Lower leg skin (tissue), 4 donors: ENCODE data around the gene TBXT. TPM values are rescaled to one million over a fixed set of nuclear protein-coding genes. Genes with fewer than 3 reads are reported as not detected.

Source experiments
- DNase-seq, 2 donors: peaks; one replicate each; pipeline ENCODE4 v3.0.0-alpha.2; 2019; ENCODE audit warnings: low spot score in 2 of 2
- H3K4me3 ChIP-seq: fragments of 200-600 bp; sonication (generic); 2 replicates; pipeline ENCODE4 v1.5.1; 2017; ENCODE audit warnings: mild to moderate bottlenecking, low read depth; ENCODE audit not compliant: poor library complexity, severe bottlenecking
- POLR2A ChIP-seq, 2 donors: fragments of 450-650 bp; IDR thresholded peaks; one replicate each; pipeline ENCODE4 v1.6.1; 2016 to 2017; ENCODE audit warnings: antibody characterized with exemption in 2 of 2, mild to moderate bottlenecking in 1 of 2, moderate library complexity in 1 of 2
- WGBS, 2 donors: methylation state at CpG; one replicate each; pipeline ENCODE4 v1.1.5; 2018; 5-methylcytosine and 5-hydroxymethylcytosine counted together
- intact Hi-C: fragments of 100-400 bp; cut with DNase I; formaldehyde crosslinking; loops from one replicate; pipeline ENCODE4 v1.15.0; 2023; ENCODE audit warnings: low total_unique reads
- total RNA-seq, 4 donors: library from RNA; depleted of rRNA; stranded (reverse); fragments of >200 nt; gene quantifications; one replicate each; pipeline ENCODE4 v1.1.0, GENCODE V29; 2016
- TF ChIP-seq, protein P1 (sequence below), 3 donors: fragments of 450-650 bp; IDR thresholded peaks; one replicate each; pipeline ENCODE4 v1.5.1; 2016; ENCODE audit warnings: antibody characterized with exemption in 3 of 3, mild to moderate bottlenecking in 3 of 3, moderate library complexity in 2 of 3

Gene TBXT
- total RNA-seq, 4 donors from 2014 or later = not detected

DNA sequence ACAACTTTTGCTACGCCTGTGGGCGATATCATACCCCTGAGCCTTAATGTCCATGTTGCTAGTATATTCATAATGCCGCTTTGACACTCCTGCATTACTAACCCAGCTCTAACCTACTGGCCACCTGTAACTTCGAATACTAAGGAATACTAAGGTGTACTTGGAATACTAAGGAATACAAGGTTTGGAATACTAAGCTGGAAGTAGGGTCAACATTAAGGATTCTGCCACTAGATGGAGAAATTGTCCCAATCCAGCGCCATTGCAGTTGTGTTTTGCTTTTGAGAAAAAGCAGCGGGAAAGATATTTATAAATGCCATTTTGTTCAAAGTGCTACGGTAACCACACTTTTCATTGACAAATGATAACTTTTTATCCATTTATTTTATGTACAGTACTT is 10.7 kb downstream of the TBXT start:
- no peak for DNase-seq
- 38 to 49% methylated on average over 7 of the region's 7 CpGs for WGBS, 2 donors
- intact Hi-C loops = no loop called here
- TF ChIP-seq POLR2A (IDR thresholded peaks at IDR 0.05) = no peak
- TF ChIP-seq, protein P1, sequence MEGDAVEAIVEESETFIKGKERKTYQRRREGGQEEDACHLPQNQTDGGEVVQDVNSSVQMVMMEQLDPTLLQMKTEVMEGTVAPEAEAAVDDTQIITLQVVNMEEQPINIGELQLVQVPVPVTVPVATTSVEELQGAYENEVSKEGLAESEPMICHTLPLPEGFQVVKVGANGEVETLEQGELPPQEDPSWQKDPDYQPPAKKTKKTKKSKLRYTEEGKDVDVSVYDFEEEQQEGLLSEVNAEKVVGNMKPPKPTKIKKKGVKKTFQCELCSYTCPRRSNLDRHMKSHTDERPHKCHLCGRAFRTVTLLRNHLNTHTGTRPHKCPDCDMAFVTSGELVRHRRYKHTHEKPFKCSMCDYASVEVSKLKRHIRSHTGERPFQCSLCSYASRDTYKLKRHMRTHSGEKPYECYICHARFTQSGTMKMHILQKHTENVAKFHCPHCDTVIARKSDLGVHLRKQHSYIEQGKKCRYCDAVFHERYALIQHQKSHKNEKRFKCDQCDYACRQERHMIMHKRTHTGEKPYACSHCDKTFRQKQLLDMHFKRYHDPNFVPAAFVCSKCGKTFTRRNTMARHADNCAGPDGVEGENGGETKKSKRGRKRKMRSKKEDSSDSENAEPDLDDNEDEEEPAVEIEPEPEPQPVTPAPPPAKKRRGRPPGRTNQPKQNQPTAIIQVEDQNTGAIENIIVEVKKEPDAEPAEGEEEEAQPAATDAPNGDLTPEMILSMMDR (IDR thresholded peaks at IDR 0.05) = no peak
- H3K4me3 ChIP-seq = no peak overlapping the region

DNA sequence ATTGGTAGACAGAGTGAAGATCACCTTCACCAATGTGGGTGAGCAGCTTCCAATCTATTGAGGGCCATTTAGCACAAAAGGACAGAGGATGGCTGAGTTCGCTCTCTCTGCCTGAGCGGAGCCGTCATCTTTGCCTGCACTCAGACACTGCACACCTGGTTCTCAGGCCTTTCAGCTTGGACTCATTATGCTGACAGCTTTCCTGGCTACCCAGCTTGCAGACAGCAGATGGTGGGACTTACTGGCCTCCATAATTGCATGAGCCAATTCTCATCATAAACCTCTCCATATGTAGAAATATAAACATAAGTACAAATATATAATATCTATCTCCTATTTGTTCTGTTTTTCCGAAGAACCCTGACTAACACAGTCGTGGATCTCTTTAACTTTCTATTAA is 13.7 kb downstream of the TBXT start:
- TF ChIP-seq POLR2A (IDR thresholded peaks at IDR 0.05) = no peak
- no peak for DNase-seq
- 56 to 67% methylated on average over 5 of the region's 5 CpGs for WGBS, 2 donors
- intact Hi-C loops = no loop called here
- H3K4me3 ChIP-seq = no peak overlapping the region

DNA sequence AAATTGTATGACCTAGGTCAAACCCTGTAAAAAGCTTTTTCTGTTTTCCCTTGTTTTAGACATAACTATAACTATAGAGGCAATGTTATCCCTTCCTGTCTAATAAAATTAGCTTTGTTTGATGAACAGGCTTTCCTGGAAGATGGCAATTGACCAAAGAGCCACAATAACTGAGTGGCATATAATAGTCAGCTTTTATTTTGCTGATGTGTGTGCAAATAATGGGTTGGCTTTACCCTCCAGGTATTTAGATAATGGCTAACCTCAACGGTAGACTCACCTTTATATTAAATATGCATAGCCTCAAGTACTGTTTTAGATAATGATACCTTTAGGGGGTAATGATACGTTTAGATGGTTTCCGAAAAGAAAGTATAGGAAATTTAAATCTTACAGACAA is 15.0 kb downstream of the TBXT start:
- intact Hi-C loops = no loop called here
- 54 to 69% methylated on average over 3 of the region's 3 CpGs for WGBS, 2 donors
- no peak overlapping the region for H3K4me3 ChIP-seq
- DNase-seq = no peak
- no peak for TF ChIP-seq POLR2A (IDR thresholded peaks at IDR 0.05)
- TF ChIP-seq, protein P1 (IDR thresholded peaks at IDR 0.05) = no peak

DNA sequence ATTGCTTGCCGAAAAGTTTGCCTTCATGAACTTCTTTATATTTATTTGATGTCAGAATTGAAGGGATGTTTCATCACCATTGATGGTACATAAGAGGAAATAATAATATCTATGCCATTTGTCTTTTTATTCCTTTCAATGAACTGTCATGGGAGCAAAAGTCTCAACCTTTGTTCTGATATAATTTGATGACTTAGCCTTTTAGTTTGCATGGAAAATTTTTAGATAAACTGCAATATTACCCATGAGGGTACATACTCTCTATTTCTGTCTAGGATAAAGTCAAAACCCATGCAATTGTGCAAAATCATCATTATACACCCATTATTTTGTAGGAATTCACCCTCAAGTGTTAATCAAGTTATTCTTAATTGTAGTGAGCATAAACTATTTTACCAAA is 15.9 kb downstream of the TBXT start:
- H3K4me3 ChIP-seq = no peak overlapping the region
- TF ChIP-seq, protein P1 (IDR thresholded peaks at IDR 0.05) = no peak
- no peak for TF ChIP-seq POLR2A (IDR thresholded peaks at IDR 0.05)
- intact Hi-C loops = no loop called here
- 69 to 76% methylated on average over 1 of the region's 1 CpG for WGBS, 2 donors
- no peak for DNase-seq

DNA sequence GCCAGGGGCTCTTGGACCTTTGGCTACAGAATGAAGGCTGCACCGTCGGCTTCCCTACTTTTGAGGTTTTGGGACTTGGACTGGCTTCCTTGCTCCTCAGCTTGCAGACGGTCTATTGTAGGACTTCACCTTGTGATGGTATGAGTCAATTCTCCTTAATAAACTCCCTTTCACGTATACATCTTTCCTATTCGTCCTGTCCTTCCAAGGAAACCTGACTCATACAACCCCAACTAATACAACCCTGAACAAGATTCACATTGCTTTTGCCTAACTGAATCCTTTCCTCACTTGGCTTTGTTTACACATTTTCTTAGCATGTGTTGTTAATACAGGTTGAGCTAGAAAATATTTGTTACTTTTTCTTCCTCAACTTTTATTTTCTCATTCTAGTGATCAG is 21.9 kb downstream of the TBXT start:
- intact Hi-C loops = no loop called here
- no peak for DNase-seq
- WGBS, 2 donors = 80 to 85% methylated on average over 5 of the region's 5 CpGs

DNA sequence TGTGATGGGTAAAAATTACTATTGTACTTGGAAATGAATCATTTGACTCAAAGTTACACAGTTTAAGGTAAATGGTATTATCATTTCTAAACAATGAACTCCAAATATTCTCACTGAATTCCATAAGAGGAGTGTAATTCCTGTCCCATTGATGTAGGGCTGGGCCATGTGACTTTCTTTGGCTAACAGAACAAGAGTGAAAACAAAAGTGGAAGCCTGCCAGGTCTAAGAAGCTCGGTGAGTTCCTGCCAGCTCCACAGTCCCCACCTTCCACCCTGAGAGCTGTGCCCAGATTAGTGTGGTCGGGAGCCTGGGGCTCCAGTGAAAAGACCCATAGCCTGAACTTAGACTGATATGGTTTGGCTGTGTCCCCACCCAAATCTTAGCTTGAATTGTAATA is 24.6 kb downstream of the TBXT start:
- WGBS, 2 donors = 19 to 20% methylated on average over 2 of the region's 2 CpGs
- TF ChIP-seq, protein P1 (IDR thresholded peaks at IDR 0.05) = no peak
- TF ChIP-seq POLR2A (IDR thresholded peaks at IDR 0.05) = no peak
- H3K4me3 ChIP-seq = no peak overlapping the region
- no peak for DNase-seq
- intact Hi-C loops = no loop called here

More for the DNA sequence above, 21.9 kb downstream of the TBXT start:
- no peak for TF ChIP-seq POLR2A (IDR thresholded peaks at IDR 0.05)
- TF ChIP-seq, protein P1 (IDR thresholded peaks at IDR 0.05) = no peak
- H3K4me3 ChIP-seq = no peak overlapping the region
